HG03280 (cell line): ENCODE data around the gene PIP5KL1.
A peak's percentile ranks its signal among the peaks of the same experiment; 100 is the strongest.

Experiments used
- ATAC-seq: cut with Tn5 transposase; IDR thresholded peaks from one replicate; pipeline ENCODE4 v1.9.1; 2021; ENCODE audit warnings: mild to moderate bottlenecking, moderate library complexity; ENCODE audit not compliant: unreplicated experiment

The PIP5KL1 gene

DNA sequence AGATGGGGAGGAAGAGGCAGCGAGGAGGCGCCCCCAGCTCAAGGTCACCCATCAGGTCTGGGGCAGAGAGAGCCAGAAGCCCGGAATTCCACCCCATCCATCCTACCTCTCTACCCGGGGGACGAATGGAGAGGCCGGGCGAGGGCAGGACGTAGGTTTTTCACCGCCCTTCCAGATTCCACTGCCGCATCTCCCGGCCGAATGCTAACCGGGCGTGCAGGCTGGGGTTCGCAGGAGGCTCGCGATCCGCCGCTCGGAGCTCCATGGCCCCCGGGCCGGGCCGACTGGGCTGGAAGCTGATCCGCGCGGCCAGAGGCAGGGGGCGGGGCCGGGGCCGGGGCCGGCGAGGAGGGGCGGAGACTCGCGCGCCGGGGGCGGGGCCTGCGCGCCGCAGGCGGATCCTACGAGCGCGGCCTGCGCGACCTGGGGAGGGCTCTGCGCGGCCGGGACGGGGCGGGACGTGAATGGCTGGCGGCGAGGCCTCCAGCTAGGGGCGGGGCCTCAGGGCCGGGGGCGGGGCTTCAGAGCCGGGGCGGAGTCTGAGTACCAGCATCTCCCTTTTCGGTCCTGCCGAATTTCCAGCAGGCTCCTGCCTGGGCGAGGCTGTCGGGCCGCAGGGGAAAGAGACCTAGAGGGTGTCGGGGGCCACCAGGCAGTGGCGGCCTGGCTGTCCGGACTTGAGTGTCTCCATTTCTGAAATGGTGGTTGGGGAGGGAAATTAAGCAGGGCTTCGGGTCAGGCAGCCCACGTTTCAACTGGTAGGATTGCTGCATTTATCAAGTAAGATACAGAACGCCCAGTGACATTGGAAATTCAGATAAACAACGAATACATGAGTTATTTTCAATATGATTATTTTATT lies 13.6 kb downstream of the PIP5KL1 start, which contains the start of gene ST6GALNAC4:
Gene ST6GALNAC4 (minus strand): TSS at position 322 of the 862 bp plus-strand sequence. CDS start 622 bp downstream, outside the sequence.
- peak; percentile 88 for ATAC-seq

DNA sequence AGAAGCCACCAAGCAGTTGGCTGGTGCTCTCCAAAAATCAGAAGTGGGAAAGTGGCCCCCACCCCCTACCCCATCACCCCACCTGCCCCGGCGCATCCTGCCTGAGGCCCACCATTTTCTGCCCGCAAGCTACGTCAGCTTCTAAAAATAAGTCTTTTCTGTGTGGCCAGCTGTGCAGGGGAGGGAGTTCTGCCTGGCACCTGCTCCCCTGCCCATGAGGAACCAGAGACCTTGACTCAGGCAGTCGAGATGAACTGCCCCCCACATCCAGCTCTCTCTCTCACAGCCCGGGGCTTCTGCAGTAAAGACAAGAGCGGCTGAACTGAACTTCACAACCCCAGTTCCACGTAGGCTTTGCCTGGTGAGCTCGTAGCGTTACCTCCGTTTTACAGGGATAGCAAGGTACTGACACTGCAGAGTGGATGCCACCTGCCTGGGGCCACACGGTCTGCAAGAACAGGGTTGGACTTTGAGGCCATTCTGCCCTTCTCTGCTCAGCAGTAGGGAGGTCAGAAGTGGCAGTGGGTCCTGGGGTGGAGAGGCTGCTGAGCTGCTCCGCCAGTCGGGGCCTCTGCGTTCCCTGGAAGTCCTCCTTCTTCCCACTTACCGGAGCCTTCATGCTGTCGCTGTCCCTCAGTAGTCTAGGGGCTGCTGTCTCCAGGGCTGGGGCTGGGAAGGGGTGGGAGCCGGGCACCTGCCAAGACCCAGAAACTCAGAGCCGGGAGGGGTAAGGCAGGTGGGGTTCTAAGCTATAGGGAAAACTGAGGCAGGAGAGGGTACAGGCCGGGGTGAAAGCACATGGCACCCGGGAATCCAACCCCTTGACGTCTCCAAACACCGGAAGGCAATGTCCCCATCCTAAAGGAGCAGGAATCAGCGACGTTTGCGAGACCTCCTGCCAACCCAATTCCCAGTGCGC lies 14.5 kb downstream of the PIP5KL1 start:
- ATAC-seq, result no peak

DNA sequence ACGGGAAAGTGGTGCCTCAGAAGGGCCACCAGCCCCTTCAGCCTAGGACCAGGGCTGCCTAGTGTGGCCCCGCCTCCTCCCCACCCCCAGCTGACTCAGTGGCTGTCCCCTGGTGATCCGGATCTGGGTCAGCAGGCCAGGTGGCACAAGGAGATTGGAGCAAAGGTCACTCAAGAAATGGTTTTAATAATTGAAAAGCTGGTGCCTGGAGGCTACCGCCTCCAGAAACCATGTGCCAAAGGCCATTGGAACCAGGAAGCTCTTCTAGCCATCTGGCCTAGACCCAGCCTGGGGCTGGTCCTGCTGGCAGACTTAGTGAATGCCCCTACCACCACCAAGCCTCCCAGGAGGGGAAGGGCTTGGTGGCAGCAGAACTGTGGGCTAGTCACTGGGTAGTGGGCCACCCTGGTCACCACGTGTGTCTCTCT lies 15.2 kb downstream of the PIP5KL1 start:
- ATAC-seq, result no peak

DNA sequence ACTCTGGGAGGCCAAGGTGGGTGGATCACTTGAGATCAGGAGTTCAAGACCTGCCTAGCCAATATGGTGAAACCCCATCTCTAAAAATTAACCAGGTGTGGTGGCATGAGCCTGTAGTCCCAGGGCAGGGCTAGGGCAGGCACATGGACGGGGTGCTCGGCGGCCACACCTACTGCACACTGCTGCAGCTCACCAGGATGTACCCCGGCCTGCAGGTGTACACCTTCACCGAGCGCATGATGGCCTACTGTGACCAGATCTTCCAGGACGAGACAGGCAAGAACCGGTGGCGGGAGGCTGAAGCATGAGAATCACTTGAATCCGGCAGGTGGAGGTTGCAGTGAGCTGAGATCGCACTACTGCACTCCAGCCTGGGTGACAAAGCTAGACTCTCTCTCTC lies 16.9 kb downstream of the PIP5KL1 start:
- no peak for ATAC-seq

DNA sequence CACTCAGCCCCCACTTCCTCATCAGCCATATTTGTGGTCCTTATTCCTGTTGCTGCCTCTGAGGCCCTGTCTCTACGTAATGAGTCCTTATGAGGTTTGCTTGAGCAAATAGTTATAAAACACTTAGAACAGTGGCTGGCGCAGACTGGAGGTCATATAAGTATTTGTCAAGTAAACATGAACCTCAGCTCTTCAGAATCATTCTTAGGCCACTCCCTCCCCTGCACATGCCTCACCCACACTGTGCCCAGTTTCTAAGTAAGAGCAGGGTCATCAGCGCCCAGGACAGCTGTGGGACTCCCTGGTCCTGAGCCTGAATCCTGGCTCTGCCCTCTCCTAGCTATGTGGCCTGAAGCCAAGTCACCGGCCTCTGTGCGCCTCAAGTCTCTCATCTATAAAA lies 17.7 kb downstream of the PIP5KL1 start:
- ATAC-seq, result no peak

DNA sequence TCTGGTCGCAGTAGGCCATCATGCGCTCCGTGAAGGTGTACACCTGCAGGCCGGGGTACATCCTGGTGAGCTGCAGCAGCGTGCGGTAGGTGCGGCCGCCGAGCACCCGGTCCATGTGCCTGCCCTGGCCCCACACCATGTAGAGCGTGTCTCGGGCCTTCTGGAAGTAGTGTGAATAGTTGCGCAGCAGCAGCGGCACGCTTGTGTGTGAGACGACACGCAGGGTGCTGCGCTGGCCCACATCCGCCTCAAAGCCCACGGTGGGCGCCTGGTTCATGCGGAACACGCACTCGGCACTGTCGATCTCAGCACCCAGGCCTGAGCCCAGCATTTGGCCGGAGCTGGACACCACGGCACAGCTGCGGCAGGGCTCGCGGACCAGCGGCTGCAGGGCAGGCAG lies 18.3 kb downstream of the PIP5KL1 start:
- no peak for ATAC-seq

DNA sequence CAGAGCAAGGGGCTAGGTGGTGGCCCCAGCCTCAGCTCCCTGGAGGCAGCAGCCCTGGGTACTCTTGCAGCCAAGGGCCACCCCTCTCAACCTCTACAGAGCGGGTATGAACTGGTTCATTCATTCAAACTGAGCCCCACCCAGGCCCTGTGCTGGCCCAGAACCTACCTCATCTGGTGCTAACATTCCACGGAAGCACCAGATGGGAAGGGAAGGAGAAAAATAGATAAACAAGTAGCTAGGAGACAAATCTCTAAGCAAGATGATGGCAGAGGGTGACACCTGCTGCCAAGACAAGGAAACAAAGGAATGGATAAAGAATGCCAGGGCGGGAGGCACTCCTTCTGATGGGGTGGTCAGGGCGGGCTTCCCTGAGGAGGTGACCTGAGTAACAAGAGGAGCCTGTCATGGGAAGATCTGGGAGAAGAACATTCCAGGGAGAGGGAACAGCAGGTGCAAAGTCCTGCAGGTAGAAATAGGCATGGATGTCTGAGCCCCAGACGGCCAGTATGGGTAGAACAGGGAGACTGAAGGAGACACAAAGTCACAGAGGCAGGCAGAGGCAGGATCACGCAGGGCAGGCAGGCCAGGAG lies 19.9 kb downstream of the PIP5KL1 start:
- ATAC-seq, result no peak

DNA sequence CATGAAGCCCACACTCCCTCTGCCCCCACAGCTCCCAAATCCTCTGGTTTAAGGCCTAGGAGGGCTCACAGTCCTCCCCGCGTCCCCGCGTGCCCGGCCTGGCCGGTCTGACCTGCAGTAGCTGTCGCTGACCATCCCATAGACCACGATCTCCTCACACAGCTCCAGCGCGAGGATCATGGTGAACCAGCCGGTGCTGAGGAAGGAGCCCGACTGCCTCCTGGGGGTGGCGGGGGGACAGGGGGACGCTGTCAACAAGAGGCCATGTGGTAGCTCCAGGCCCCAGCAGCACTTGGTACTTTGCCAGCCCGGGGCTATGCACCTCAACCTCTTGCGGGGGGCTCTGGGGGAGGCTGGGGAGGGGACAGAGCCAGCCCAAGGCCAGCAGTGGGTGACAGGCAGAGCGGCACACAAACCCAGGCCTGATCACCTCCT lies 20.7 kb downstream of the PIP5KL1 start:
- ATAC-seq, result no peak

DNA sequence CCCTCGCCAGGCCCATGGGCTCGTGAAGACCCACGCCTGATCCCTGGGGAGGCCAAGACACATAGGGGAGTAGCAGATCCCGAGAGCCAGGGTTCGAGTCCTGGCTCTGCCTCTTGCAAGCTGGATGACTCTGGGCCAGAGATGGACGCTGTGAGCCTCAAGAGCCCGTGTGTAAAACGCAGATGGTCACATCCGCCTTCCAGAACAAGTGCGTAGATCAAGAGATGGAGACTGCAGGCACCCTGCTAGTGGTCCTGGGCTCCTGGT lies 22.0 kb downstream of the PIP5KL1 start:
- ATAC-seq, result no peak

DNA sequence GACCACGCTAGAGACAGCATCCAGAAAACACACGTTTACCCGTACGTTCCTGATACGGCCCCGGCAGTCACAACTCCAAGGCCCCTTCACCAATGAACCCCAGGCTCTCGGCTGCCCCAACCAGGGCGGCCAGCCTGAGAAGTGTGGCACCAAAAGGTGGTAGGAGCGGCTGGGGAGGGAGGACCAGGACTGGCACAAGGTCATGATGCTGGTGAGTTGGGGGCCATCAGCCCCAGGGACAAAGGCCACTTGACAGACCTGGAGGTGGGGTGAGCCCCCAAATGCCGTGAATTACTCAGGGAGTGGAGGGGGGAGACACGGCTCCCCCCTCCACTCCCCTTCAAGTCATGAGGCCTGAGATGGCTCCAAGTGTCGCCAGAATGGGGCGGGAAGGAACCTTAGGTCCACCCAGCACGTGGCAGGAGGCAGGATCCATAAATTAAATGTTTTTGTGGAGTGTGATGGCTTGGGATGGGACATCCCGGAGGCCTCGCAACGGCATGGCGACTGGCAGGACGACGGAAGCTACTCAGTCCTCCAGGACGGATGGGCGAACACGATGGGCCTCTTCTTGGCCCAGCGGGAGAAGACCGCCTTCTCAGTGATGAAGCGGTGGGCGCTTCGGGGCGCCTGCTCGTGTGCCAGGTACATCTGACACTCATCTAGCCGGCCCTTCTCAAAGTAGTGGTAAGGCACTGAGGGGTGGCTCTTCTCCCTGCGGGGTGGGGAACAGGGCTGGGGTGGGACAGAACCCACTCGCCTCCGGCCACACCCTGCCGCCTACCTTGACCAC lies 22.5 kb downstream of the PIP5KL1 start:
- ATAC-seq, result no peak

DNA sequence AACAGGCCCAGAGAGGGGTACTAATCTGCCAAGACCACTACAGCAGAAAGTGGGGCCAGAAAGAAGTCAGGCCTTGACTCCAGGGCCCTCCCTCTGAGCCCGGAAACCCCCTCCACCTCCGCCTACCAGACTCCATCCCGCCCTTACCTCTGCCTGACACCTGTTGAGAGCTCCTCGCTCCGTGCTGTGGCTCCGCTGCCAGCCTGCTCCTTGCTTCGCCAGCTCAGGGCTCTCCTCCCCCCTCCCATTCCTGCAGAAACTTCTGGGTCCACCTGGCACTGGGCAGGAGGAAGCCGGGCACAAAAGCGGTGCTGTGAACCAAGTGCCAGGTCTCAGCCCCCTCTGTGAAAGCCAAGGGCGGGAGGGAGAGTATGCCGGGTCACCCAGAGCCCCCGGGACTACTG lies 24.8 kb downstream of the PIP5KL1 start:
- no peak for ATAC-seq

DNA sequence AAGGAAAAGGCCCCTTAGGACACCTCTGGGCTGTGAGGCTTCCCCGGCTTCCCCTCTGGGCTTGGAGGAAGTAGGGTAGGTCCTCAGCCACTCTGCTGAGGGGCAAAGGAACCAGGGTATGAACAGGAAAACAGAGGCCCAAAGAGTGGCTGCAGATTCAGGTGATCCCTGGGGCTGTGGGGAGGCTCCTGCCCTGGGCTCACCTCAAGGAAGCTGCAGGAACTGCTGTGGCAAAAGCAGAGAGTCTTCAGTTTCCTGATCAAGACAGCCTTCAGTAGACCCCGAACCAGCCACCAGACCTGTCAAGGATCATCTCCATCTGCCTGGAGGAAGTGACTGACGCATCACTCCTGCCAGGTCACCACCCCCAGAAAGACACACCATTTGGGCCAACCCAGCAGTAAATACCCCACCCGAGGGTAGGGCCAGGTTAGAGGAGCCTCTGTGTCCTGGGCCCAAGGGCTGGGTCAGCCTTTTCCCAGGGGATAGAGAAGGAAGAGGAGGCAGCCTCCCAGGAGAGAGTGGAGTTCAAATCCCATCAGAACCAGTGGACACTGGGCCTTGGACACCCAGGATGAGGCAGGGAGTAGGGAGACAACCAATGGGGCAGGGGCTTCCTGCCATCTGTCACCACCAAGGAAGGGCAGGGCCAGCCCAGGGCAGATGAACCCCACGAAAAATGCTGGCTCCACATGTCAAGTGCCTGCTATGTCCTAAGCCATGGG lies 25.4 kb downstream of the PIP5KL1 start:
- ATAC-seq, result no peak

DNA sequence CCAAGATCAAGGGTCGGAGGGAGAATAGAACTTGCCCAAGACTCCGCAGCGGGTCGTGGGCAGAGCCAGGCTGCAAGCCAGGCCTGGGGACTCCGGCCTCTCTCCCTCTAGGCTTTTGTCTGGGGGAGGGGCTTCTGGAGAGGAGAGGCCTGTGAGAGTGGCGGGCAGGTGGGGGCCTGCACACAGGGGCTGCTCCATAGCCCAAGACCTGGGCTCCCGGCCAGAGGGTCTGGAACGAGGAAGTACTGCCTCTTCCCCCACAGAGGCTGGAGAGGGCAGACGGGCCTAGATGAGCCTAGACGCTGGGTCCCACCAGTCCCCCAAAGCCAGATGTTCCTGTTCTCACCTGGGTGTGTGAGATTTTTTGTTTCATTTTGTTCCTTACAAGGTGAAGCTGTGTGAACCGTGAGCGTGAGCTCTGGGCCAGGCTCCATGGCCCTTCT lies 26.0 kb downstream of the PIP5KL1 start:
- no peak for ATAC-seq

DNA sequence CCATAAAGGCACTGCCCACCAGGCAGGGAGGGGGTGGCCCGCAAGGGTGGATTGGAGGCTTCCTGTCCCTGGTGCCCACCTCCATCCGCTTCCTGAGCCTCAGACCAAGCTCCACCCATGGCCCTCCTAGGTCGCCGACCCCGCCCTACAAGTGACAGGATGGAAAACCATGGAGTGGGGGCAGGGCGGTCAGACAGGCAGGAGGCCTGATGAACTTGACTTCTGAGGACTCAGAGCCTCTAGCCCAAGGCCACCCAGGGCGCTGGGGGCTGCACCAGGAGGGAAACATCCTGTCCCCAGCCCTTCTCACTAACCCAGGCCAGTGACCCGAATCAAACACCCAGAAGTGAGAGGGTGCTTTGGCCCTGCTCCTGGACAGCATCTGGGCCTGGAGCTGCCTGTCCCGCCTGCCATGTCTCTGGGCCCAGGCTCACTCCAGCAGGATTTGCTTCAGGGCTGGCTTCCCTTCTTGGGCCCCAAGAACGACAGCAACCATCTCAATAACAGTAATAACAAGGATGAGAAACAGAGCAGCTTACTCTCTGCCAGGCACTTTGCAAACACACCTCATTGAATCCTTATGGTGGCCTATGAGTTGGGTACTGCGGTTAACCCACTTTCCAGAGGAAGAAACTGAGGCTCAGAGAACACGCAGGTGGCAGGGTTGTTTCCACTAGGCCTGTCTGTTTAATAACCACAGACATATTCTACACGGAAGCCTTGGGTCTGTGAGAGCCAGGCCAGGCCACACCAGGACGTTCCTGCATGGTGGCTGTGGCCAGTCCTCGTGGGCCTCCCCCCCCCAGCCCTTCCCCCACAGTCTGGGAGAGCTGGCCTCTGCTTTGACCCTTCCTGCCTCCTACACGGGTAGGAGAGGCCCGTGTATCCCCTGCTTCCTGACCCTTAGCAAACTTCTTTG lies 26.8 kb downstream of the PIP5KL1 start:
- peak; percentile 28 for ATAC-seq

DNA sequence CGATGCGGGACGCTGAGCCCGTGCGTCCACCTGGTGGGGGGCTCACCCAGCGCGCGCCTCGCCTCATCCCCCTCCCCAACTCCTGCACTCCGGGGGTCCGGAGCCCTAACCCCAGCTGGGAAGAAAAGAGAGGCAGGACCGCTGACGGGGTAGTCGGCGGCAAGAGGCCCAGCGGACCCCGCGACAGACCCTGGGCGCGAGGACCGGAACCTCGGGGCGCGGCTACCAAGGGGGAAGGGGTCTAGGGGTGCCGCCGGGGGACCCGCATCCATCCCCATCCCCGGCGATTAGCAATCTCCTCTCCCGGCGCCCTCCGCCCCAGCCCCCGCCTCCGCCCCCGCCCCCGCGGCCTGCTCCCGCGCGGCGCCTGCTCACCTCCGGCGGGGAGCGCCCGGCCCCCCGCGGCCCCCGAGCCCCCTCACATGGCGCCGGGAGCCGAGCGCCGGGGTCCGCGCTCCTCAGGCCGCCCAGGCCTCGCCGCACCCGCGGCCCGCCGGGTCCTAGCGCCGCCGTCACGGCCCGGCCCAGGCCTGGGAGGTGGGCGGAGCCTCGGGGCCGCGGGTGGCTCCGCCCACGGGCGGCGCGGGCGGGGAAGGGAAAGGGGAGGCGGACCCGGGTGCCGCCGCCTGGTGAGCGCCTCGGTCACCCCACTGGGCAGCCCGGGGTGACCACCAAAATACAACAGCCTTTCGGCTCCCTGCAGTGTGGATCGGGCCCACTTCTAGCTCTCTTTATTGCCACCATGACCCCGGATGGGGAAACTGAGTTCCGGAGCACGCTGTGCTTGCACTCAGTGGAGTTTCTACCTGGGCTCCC lies 31.2 kb downstream of the PIP5KL1 start, which contains the start of gene ST6GALNAC6:
Gene ST6GALNAC6 (minus strand): TSS at position 476 of the 816 bp plus-strand sequence. CDS start 1,622 bp downstream, outside the sequence.
- ATAC-seq, result peak; percentile 81

DNA sequence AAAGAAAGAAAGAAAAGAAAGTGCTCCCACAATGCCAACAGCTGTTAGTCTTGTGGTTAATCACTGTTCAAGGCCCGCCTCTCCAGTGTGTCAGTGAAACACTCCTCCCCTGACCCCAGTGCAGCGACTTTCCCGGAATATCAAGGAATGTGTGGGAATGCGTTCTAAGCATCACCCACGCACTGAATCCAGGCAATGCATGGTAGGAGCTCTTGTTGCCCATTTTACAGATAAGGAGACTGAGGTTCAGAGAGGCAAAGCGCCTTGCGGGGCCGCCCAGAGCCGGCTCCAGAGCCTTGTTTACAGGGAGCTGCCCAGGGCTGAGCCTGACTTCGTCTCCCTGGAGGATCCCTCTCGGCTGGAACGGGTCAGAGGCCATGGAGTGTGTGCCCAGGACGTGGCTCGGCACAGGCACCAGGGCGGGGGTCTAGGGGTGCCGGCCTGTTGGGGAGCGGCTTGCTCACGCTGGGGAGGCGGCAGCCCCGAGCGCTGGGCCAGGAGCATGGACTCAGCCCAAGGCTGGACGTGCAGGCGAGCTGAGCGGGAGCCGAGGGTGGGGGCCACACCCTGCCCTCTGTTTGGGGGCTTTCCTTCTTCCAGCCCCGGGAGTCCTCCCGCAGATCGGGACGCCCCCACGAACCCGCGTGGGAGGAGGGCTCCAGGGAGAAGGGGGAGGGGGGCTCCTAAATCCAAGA lies 32.0 kb downstream of the PIP5KL1 start:
- no peak for ATAC-seq

DNA sequence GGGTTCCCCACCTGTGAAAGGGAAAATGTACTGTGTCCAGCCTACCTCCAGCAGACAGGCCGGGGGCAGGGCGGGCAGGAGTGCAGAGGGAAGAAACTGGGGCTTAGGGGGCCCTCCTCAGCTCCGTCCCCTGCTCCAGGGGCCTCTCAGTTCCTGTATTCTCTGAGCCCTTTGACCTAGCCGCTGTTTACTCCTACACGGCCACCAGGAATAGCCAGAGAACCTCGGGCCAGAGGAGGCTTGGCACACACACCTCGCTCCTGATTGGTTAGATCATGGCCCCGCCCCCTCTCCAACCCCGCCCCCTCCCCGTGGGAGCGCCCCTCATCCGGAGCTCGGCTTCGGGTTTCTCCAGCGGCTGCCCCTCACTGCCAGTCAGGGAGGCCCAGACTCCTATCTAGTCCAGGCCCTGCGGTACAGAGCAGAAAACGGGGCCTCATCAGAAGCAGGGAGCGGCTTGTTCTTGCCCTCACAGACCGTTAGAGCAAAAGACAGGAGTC lies 33.3 kb downstream of the PIP5KL1 start:
- ATAC-seq, result no peak
